HepG2 (cell line): Measurements from ENCODE around the gene RPS27A. TPM values are rescaled to one million over a fixed set of nuclear protein-coding genes. Genes with fewer than 3 reads are reported as not detected.
A peak's percentile ranks its signal among the peaks of the same experiment; 100 is the strongest.

ENCODE experiments used
- CTCF ChIP-seq: sonication (generic); formaldehyde crosslinking; IDR thresholded peaks from 2 replicates; pipeline ENCODE4 v1.5.0; 2020; ENCODE audit warnings: mild to moderate bottlenecking, missing genetic modification reagents, moderate library complexity
- ETS1 ChIP-seq: sonication (generic); formaldehyde crosslinking; IDR thresholded peaks from 2 replicates; pipeline ENCODE4 v1.4.0; 2020; ENCODE audit warnings: missing genetic modification reagents
- IRX3 ChIP-seq: sonication (generic); formaldehyde crosslinking; IDR thresholded peaks from 2 replicates; pipeline ENCODE4 v1.8.1; 2023; ENCODE audit warnings: mild to moderate bottlenecking, low read depth, missing genetic modification reagents, borderline replicate concordance
- JUN ChIP-seq: sonication (generic); formaldehyde crosslinking; IDR thresholded peaks from 2 replicates; pipeline ENCODE4 v1.4.0; 2020; ENCODE audit warnings: mild to moderate bottlenecking, missing genetic modification reagents
- MTF2 ChIP-seq: sonication (generic); formaldehyde crosslinking; IDR thresholded peaks from 2 replicates; pipeline ENCODE4 v1.5.0; 2020; ENCODE audit warnings: missing genetic modification reagents, borderline replicate concordance
- NCOA5 ChIP-seq: sonication (generic); formaldehyde crosslinking; IDR thresholded peaks from 2 replicates; pipeline ENCODE4 v1.4.0; 2020; ENCODE audit warnings: missing genetic modification reagents
- NFE2L2 ChIP-seq: fragments of 150-350 bp; IDR thresholded peaks from 2 replicates; pipeline ENCODE4 v1.6.1; 2014; ENCODE audit warnings: low read length
- NR1H2 ChIP-seq: sonication (generic); formaldehyde crosslinking; IDR thresholded peaks from 2 replicates; pipeline ENCODE4 v1.8.1; 2022; ENCODE audit warnings: low read depth, missing genetic modification reagents, borderline replicate concordance
- PATZ1 ChIP-seq: sonication (generic); formaldehyde crosslinking; IDR thresholded peaks from 2 replicates; pipeline ENCODE4 v1.4.0; 2020; ENCODE audit warnings: missing genetic modification reagents
- PHF8 ChIP-seq: sonication (generic); formaldehyde crosslinking; IDR thresholded peaks from 2 replicates; pipeline ENCODE4 v1.5.0; 2020; ENCODE audit warnings: missing genetic modification reagents
- POLR2G ChIP-seq: fragments of 200-400 bp; formaldehyde crosslinking; IDR thresholded peaks from 2 replicates; pipeline ENCODE4 v1.6.1; 2018; ENCODE audit warnings: mild to moderate bottlenecking, low read depth, low read length, moderate library complexity
- RNF219 ChIP-seq: sonication (generic); formaldehyde crosslinking; IDR thresholded peaks from 2 replicates; pipeline ENCODE4 v1.5.0; 2020; ENCODE audit warnings: mild to moderate bottlenecking, missing genetic modification reagents
- SAP130 ChIP-seq: IDR thresholded peaks from 2 replicates; pipeline ENCODE4 v1.6.1; 2016; ENCODE audit warnings: low read depth
- SKIL ChIP-seq: sonication (generic); formaldehyde crosslinking; IDR thresholded peaks from 2 replicates; pipeline ENCODE4 v1.8.0; 2022; ENCODE audit warnings: missing genetic modification reagents, mild to moderate bottlenecking, moderate library complexity, borderline replicate concordance
- TBP ChIP-seq: sonication (generic); formaldehyde crosslinking; IDR thresholded peaks from 2 replicates; pipeline ENCODE4 v1.5.0; 2020; ENCODE audit warnings: missing genetic modification reagents
- ZNF333 ChIP-seq: sonication (generic); formaldehyde crosslinking; IDR thresholded peaks from 2 replicates; pipeline ENCODE4 v1.4.0; 2020; ENCODE audit warnings: mild to moderate bottlenecking, missing genetic modification reagents, borderline replicate concordance
- ZNF335 ChIP-seq: sonication (generic); formaldehyde crosslinking; IDR thresholded peaks from 2 replicates; pipeline ENCODE4 v1.4.0; 2020; ENCODE audit warnings: missing genetic modification reagents
- ZNF460 ChIP-seq: sonication (generic); formaldehyde crosslinking; IDR thresholded peaks from 2 replicates; pipeline ENCODE4 v1.5.1; 2020; ENCODE audit warnings: missing genetic modification reagents, mild to moderate bottlenecking, borderline replicate concordance
- ZNF577 ChIP-seq: sonication (generic); formaldehyde crosslinking; IDR thresholded peaks from 2 replicates; pipeline ENCODE4 v1.4.0; 2020; ENCODE audit warnings: mild to moderate bottlenecking, low read depth, missing genetic modification reagents, borderline replicate concordance
- ZNF589 ChIP-seq: sonication (generic); formaldehyde crosslinking; conservative IDR thresholded peaks from 2 replicates; pipeline ENCODE4 v1.8.0; 2022; ENCODE audit warnings: mild to moderate bottlenecking, moderate library complexity, missing genetic modification reagents
- polyA plus RNA-seq, 8 experiments: library from polyadenylated mRNA; depleted of rRNA in 3 of 8; stranded (reverse) in 7 of 8; unstranded in 1 of 8; fragments of >200 nt; fragmentation: Illumina TruSeq in 4 of 8; extraction: Trizol in 4 of 8; gene quantifications; 2 replicates each; pipeline versions ENCODE4 v1.2.1 to v1.2.3, GENCODE V29; 2011 to 2016; ENCODE audit warnings: low read depth in 4 of 8, missing spikeins in 1 of 8, mixed read lengths in 1 of 8; ENCODE audit not compliant: insufficient read depth in 1 of 8
- total RNA-seq, 5 experiments: library from RNA; depleted of rRNA; stranded (reverse); fragments of >200 nt; fragmentation: Illumina TruSeq; extraction: Trizol; gene quantifications; 2 replicates each; pipeline ENCODE4 v1.2.3, GENCODE V29; 2016; ENCODE audit warnings: low read depth in 1 of 5

The RPS27A gene
- total and polyA plus RNA-seq, 2 of the 13 experiments (the other 11 are each of a cell fraction or from before 2014, with no cell fraction given): 2,779 to 3,269 TPM

GRCh38 chr2:55282110-55282917, 49.8 kb downstream of the RPS27A start (continued):
- TF ChIP-seq NCOA5 (no peak), RNF219 (CRISPR knock-in tag) (peak; percentile 91; the same call in 1 of the 2 replicates), MTF2 (no peak), JUN (CRISPR knock-in tag) (no peak), CTCF (peak; percentile 40), SAP130 (CRISPR knock-in tag) (peak; percentile 93), ZNF589 (CRISPR knock-in tag) (no peak; the same call in 1 of the 2 replicates), ZNF460 (CRISPR knock-in tag) (no peak), IRX3 (peak; percentile 95), NR1H2 (no peak; the same call in 1 of the 2 replicates), ZNF577 (0 out of 2 replicates have a peak, but pooled peaks have one; percentile 49), POLR2G (peak; percentile 99), ZNF335 (CRISPR knock-in tag) (peak; percentile 95), PATZ1 (CRISPR knock-in tag) (peak; percentile 44), PHF8 (CRISPR knock-in tag) (peak; percentile 98), ZNF333 (CRISPR knock-in tag) (no peak; the same call in 1 of the 2 replicates), ETS1 (CRISPR knock-in tag) (no peak), SKIL (CRISPR knock-in tag) (peak; percentile 45), TBP (no peak), NFE2L2 (no peak)
